SK-N-MC (cell line): ENCODE results near the gene PSD4.

ENCODE experiments used
- EZH2 ChIP-seq: fragments of 200-600 bp; sonication (generic); IDR thresholded peaks from one replicate; pipeline ENCODE4 v1.6.1; 2017; ENCODE audit warnings: antibody characterized with exemption
- POLR2AphosphoS5 ChIP-seq: IDR thresholded peaks from 2 replicates; pipeline ENCODE4 v1.6.1; 2012; ENCODE audit warnings: mild to moderate bottlenecking, low read depth, low read length, borderline replicate concordance

DNA sequence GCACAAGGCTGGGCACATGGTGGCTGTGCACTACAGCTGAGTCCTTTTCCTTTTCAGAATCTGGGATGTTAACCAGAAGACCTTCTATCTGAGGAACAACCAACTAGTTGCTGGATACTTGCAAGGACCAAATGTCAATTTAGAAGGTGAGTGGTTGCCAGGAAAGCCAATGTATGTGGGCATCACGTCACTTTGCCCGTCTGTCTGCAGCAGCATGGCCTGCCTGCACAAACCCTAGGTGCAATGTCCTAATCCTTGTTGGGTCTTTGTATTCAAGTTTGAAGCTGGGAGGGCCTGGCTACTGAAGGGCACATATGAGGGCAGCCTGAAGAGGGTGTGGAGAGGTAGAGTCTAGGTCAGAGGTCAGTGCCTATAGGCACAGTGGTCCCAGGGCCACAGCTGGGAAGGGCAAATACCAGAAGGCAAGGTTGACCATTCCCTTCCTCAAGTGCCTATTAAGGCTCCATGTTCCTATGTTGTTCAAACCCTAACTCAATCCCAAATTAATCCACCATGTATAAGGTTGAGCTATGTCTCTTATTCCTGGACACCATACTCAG lies 44.2 kb upstream of the PSD4 start:
- no peak for TF ChIP-seq EZH2
- no peak for TF ChIP-seq POLR2AphosphoS5
